Dermis blood vessel endothelial cell (primary cell): ENCODE measurements around the gene NBEAL1. TPM values are rescaled to one million over a fixed set of nuclear protein-coding genes. Genes with fewer than 3 reads are reported as not detected.
"Not testable (repeated sequence)": the region's sequence is repeated elsewhere in the genome, so short reads cannot be mapped to it uniquely, and the experiment has no call there.

Source experiments
- DNase-seq: peaks from one replicate; pipeline ENCODE4 v3.0.0; 2010
- total RNA-seq: library from RNA; depleted of rRNA; stranded (reverse); fragments of >200 nt; gene quantifications from 2 replicates; pipeline ENCODE4 v1.2.3, GENCODE V29; 2014

NBEAL1 gene
- total RNA-seq = 37.2 and 42.5 TPM in 2 replicates

DNA sequence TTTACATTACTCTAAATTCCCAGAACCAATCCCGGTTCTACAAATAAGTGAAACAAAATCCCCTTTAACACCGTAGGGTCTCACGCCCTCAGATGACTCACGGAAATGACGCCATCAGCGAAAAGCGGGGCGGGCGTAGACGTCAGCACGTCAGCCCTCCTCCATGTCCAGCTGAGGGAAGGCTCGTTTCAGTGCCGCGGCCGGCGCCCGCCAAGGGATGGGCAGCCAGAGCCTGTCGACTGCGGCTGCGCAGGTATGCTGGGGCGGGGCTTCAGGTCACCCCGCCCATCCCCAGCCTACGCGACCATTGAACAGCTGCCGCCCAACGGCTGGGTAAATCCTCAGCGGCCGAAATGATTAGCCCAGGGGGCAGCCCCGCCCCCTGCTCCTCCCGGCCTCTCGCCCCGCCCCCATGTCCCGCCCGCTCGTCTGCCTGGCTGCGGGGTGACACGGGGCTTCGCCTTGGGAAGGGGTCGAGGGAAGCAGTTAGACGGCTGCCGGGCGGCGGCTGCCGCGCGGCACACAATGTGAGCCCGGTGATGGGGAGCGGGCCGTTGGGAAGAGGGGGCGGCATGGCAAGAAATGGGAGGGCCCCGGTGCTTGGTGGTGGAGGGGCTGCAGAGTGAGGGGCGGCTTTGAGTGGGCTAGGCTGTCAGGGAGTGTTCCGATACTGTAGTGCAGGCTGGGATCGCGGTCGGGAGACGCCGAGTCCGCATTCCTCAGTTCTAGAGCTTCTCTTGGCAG, at the start of gene NBEAL1:
NBEAL1 (plus strand) TSS at position 420 of the 744 bp plus-strand sequence. CDS start 1,510 bp downstream, outside the sequence.
- DNase-seq = peak; percentile 100

DNA sequence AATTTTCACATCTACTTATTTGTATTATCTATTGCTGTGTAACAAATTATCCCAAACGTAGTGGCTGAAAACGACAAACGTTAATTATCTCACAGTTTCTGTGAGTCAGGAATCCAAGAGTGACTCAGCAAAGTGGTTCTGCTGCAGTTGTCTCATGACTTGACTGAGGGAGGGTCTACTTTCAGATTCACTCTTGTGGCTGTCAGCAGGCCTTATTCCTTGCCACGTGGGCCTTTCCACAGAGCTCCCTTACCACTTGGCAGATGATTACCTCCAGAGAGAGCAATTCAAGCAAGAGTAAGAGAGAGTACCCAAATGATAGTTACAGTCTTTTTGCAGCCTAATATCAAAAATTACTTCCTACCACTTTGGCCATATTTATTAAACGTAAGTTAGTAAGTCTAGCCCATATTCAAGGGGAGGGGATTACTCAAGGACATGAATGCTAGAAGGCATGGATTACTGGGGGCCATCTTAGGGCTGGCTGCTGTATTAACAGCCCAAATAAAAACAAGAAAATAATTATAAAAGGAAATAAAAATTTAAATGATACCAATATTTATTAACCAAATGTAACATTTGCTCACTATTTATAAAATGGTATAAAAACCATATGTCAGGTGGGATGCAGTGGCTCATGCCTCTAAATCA, 48.7 kb upstream of the NBEAL1 start:
- DNase-seq = peak; percentile 39

DNA sequence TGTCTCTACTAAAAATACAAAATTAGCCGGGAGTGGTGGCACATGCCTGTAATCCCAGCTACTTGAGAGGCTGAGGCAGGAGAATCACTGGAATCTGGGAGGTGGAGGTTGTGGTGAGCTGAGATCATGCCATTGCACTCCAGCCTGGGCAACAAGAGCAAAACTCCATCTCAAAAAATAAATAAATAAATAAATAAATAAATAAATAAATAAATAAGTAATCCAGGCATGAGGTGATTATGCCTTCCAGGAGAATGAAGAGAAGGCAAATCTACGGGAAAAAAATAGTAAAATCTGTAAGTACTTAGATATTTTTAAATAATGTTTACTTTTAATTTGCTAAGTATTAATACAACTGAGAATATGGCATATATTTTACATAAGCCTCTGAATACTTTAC, 45.3 kb upstream of the NBEAL1 start:
- DNase-seq = not testable (repeated sequence)

DNA sequence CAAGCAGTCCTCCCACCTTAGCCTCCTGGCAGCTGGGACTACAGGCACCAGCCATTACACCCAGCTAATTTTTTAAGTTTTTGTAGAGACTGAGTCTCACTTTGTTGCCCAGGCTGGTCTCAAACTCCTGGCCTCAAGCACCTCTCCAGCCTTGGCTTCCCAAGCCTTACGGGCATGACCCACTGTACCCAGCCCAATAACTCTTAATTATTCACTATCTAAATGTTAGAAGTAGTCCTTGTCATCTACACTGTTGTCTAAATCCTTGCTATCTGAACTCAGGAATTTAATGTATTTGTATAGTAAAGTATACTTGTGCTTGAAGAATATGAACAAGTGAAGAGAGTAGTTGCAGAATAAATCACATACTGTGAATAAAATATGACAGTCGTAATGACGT, 37.9 kb upstream of the NBEAL1 start:
- no peak for DNase-seq

DNA sequence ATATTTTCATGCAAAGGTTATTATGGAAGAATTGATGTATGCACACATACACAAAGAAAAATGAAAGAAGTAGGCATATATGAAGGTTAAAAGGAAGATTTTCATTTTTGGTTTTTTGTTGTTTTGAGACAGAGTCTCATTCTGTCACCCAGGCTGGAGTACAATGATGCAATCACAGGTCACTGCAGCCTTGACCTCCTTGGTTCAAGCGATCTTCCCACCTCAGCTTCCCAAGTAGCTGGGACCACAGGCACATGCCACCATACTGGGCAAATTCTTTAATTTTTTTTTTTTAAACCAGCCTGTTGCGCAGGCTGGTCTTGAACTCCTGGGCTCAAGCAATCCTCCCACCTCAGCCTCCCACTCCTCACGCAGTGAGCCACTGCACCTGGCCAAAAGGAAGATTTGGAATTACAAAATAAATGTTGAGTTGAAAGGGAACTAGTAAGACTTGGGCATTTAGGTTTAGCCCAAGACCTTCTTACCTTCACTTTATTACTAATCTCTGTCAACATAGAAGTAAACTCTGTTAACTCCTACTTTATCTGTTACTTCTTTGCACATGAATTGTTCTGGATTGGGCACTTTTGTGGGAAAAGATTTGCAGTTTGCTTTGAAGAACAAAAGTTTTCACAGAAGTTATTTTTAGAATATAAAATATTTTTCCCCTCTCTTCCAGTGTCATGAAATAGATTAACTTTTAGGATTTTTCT, 31.7 kb upstream of the NBEAL1 start:
- no peak for DNase-seq

DNA sequence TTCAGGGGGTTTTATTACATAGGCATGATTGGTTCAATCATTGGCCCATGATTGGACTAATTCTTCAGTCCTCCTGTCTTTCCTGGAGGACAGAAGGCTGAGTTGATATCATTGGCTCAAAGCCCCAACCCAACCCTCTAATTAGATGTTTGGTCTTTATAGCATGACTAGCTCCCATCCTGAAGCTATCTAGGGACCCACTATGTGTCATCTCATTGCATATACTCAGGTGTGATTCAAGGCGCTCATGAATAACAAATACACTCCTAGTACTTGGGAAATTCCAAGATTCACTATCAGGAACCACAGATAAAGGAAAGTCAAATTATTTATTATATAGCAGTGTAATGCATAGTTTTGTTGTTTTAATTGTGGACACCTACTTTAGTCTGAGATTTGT, 24.9 kb upstream of the NBEAL1 start:
- no peak for DNase-seq

DNA sequence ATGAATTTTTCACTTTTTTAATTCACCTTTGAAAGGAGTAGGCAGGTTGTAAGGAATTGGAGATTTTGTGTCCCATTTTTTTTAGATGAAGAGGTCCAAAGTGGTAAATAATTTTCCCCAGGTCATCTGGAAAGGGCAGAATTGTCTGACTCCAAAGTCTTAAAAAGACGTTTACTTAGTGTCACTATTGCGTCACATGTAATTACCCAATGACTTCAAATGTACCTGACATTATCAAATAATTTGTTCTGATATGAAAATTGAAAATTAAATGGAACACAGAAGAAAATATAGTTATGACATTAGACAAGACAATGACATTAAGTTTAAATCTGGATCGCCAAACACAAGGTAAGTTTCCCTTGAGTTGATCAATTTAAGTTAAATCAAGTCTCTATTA, 24.2 kb upstream of the NBEAL1 start:
- DNase-seq = no peak

DNA sequence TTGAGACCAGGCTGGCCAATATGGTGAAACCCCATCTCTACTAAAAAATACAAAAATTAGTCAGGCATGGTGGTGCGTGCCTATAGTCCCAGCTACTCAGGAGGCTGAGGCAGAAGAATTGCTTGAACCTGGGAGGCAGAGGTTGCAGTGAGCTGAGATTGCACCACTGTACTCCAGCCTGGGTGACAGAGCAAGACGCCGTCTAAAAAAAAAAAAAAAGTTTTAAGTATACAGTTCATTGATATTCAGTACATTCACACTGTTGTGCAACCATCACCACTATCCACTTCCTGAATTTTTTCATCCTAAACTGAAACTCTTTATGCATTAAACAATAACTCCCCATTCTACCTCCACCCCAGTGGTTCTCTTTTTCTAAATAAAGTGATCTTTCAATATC, 17.6 kb upstream of the NBEAL1 start:
- not testable (repeated sequence) for DNase-seq

DNA sequence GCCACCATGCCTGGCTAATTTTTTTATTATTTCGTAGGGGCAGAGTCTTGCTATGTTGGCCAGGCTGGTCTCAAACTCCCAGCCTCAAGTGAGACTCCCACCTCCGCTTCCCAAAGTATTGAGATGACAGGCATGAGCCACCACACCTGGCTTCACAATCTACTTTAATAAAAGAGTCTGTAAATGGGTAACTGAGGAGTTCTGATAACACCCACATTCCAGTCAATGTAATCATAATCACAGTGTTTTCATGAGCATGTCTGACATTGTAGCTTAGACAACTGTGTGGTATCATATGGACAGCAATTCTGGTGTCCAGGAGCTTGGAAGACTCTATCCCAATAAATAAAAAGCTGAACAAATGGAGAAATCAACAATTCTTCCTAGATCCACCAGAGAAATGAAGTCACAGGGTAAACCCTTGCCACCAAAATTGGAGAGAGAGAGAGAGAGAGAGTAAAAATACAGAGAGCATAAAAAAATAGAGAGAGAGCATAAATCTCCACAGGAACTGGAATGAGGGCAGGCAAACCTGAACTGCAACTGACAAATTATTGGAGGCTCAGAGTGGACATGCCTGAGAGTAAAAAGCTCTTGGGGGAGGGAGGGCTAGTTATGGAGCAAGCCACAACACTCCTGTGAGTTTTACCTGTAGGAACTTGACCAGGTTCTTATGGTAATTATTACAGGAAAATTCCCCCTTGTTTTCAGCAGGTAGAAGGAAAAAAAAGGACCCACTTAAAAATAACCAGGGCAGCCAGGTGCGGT, 12.4 kb upstream of the NBEAL1 start:
- no peak for DNase-seq

DNA sequence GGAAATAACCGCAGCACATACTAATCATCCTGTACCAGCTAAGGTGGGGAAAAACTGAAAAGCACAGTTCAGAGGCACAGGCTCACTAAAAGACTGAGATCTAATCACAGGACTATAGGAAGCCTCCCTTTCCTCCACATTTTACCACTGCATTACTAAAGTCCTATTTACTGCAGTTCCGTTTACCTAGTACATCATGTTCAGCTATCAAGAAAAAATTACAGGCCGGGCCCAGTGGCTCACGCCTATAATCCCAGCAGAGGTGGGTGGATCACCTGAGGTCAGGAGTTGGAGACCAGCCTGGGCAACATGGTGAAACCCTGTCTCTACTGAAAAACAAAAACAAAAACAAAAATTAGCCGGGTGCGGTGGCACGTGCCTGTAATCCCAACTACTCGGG, 11.0 kb upstream of the NBEAL1 start:
- DNase-seq = no peak

DNA sequence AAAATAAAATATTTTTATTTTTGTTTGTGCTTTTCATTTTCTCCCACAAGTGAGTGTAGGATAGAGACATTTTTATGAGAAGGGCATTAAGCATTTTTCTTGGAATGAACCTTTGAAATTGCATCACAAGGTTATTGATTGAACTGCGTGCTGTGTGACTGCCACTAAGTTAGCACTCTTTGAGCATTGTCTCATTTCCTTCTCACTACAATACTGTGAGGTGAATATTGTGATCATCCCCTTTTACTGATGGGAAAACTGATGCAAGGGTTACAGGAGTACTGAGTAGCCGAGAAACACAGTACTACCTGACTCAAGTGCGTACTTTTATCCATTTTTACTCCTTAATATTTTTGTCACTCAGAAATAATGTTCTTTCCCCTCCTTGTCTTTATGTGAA, 2.0 kb downstream of the NBEAL1 start:
- peak; percentile 30 for DNase-seq

DNA sequence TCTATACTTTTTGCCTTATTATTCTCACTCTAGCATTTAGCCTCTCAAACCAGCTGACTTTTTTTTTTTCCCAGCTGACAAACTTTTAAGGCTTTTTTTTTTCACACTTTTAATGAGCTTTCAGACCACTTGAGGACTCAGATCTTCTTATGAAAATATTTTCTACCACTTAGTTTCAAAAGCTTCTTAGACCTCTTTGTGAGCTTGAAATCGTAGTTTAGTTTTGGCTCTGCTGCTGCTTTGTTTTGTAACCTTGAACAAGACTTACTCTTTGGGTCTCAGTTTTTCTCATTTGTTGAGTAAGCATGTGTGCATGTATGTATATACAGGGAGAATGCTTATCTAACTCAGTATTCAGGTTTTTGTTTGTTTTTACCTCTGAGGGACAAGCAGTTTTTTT, 3.5 kb downstream of the NBEAL1 start:
- peak; percentile 30 for DNase-seq

DNA sequence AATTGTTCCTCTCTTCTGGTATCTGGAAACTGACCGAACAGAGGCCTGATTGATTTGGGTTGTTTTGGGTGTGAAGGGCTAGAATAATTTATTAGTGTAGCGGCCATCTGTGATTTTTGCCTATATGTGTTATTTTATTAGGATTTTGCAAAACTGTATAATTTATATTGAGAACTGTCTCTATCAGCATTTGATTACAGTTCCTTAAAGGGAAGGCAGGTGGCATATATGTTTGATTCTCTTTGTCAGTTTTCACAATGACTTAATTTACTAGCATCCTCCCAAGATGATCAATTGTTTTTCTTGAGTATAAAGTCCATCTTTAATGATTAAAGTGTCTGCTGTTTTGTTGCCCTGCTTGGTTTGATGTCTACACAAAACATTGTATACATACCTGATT, 4.5 kb downstream of the NBEAL1 start:
- no peak for DNase-seq

DNA sequence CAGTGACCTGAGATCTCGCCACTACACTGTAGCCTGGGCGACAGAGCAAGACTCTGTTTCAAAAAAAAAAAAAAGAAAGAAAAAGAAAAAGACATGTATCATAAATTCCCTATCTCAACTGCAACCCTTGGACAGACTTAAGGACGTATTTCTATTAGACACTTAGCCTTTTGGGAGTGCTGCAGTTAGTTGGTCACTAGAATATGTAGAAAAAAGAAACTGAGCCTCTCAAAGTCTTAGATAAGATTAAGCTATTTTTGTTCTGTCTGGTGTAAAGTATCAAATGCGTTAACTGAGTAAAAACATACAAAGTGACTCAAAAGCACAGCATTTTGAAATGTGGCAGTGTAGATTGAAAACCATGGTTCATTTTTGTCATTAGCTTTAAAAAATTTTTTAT, 7.3 kb downstream of the NBEAL1 start:
- no peak for DNase-seq

DNA sequence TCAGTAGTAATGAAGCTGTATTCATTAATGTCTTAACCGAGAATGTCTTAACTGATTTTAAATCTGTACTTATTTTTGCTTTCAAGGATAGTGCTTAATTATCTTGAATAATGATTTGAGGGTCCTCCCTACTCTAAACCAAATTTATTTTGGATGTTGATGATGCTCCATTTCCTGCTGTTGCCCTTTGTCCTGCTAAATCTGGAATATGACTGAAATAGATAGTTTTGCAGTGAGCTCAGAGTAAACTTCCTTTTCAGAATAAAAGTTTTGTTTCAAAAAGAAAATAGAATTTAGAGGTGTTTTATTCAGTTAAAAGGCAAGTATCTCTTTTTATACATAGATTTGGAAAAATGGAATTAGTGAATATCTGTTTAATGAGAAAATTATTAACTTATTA, 8.1 kb downstream of the NBEAL1 start:
- DNase-seq = peak; percentile 28

DNA sequence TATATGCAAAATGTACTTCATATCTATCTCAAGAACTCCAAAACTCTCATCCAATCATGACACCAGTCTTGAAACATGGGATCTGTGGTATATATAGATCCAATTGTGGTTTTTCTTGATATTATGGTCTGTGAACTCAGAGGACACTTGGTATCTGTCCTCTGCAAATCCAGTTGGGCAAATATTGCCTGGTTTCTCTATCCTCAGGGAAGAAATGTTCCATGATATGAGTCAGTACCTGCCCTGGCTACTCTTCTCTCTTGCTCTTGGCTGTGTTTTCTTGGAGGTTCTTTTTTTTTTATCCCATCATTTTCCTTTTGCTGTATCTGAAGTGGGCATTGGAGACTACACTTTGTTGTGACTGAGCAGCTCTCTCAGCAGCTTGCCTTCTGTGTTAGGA, 10.9 kb downstream of the NBEAL1 start:
- no peak for DNase-seq

DNA sequence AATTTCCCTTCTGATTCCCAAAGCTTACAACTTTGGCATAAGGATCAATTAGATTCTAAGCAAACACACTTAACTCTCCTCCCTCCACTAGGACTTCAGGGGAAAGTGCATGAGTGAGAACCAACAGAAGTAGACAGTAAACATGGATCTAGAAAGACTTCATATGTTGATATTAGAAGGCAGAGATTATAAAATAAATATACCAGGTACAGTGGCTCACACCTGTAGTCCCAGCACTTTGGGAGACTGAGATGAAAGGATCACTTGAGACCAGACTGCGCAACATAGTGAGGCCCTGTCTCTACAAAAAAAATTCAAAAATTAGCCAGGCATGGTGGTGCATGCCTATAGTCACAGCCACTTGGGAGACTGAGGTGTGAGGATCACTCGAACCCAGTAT, 15.9 kb downstream of the NBEAL1 start:
- no peak for DNase-seq

DNA sequence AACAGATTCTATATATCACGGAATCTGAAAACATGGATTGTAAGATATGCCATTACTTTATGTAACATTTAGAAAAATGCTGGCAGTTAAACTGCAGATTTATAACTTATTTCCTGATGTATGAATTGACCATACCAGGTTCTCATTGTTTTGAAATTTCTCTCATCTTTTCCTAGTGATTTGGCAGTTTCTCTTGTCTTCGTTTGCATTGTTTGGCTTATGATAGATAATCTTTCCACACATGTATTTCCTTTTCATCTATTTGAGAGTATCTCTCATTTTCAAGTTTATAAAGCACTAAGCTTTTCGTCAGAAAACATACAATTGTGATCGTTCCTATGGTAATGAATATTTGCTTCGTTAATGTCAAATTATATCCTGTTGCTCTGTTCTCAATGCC, 16.3 kb downstream of the NBEAL1 start:
- DNase-seq = no peak

DNA sequence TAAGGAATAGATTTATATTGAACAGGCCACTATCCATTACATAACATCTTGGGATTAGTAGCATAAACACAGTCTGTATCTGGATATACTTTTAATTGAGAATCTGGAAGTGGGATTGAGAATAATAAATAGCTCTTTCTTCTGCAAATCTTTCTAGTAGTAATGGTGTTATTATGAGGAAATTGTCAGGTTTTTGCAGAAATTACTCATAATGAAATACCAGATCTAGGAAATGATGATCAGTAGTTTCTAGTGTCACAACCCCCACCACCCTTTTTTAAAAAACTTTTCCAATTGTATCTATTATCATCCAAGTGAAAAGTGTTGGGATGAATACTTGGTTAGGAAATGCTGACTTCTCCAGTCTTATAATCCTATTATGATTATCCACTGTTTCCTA, 18.7 kb downstream of the NBEAL1 start:
- DNase-seq = no peak

DNA sequence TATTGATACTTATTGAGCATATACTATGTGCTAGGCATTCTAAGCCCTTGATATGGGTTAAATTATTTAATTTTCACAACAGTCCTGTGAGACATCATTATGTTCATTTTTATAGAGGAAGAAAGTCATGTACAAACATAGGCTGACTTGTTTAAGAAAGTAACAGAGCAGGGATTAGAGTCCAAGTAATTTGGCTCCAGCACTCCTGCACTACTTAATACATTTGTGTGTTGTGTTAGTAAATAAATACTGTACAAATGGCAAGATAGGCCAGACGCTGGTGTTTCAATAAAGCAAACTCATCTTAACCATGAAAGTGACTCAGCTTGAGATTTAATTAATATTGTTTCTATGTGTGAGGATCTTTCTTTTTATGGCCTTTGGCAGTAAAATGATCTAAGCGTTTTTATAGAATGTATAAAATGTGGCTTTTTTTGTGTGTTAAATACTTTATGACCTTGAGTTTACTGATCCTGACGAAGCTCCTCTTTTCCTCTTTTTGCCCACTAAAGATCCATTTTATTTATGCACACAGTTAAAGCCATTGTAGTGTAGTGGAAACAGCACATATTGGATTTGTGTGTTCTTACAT, 21.3 kb downstream of the NBEAL1 start:
- no peak for DNase-seq

DNA sequence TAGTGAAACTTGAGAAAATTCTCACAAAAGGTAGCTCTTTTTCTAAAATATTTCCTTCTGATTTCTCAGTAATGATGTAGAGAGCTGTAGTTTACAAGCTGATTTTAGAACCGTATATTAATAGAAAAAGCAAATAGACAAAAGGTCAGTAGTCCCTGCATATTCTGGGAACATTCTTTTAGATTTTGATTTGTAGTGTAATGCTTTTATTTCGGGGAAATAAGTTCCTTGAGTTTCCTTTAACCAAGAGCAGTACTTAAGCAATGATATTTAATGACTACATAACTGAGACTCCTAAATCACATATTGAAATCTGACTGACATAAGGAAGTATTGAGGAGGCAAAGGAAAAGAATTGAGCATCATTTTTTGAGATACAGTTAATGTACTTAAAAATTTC, 22.4 kb downstream of the NBEAL1 start:
- no peak for DNase-seq

DNA sequence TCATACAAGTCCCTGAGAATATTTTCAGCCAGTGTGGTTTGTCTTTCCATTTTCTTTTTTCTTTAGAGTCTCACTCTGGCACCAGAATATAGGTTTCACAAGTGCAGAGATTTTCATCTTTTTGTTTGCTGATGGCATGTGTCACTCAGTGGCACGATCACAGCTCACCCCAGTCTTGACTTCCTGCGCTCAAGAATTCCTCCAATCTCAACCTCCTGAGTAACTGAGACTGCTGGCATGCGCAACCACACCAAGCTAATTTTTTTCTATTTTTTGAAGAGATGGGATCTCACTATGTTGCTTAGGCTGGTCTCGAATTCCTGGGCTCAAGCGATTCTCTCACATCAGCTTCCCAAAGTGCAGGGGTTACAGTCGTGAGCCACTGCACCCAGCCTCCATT, 23.9 kb downstream of the NBEAL1 start:
- no peak for DNase-seq

DNA sequence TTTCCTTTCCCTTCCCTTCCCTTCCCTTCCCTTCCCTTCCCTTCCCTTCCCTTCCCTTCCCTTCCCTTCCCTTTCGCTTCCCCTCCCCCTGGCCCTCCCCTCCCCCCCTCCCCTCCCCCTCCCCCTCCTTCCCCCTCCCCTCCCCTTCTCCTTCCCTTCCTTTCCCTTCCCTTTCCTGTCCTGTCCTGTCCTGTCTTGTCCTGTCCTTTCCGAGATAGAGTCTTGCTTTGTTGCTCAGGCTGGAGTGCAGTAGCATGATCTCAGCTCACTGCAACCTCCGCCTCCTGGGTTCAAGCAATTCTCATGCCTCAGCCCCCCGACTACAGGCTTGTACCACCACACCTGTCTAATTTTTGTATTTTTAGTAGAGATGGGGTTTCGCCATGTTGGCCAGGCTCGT, 24.5 kb downstream of the NBEAL1 start:
- DNase-seq = not testable (repeated sequence)
